GM19455 (cell line): Measurements from ENCODE around the gene GNL3.
"Not testable (repeated sequence)": the region's sequence is repeated elsewhere in the genome, so short reads cannot be mapped to it uniquely, and the experiment has no call there.

Experiments
- ATAC-seq: cut with Tn5 transposase; IDR thresholded peaks from one replicate; pipeline ENCODE4 v1.9.1; 2021; ENCODE audit not compliant: unreplicated experiment

GNL3 gene

DNA sequence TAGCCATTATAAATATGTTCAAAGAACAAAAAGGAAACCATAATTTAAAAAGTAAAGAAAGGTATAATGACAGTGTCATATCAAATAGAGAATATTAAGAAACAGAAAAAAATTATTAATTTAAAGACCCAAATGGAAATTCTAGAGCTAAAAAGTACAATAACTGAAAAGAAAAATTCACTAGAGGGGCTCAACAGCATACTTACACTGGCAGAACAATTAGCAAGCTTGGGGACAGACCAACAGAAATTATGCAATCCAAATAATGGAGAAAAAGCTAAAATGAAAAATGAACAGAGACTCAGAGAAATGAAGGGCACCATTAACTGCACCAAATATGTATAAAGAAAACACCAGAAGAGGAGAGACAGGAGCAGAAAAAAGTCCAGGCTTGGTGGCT is 33.8 kb downstream of the GNL3 start:
- no peak for ATAC-seq

DNA sequence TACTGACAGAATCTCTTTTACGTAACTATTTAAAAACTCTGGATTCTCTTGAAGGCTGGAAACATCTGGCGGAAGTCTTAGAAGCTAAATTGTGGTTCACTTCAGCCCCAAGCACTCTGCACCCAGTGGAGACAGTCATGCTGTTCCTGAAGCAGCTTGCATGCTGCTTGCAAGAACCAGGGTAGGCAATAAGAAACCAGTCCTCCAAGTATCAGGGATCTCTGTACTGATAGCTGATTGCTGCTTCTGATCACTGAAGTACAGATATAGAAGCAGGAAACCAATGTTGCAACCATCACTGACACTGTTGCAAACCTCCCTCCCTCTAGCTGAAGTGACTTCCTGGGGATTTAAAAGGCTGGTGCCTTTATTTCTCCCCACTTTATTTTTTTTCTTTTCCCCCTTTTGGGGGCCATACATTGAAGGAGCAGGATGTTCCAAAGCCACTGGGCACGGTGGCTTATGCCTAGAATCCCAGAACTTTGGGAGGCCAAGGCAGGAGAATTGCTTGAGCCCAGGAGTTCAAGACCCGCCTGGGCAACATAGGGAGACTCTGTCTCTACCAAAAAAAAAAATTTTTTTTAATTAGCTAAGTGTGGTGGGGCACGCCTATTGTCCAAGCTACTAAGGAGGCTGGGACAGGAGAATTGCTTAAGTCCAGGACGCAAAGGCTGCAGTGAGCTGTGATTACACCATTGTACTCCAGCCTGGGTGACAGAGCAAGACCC is 35.3 kb downstream of the GNL3 start:
- no peak for ATAC-seq

DNA sequence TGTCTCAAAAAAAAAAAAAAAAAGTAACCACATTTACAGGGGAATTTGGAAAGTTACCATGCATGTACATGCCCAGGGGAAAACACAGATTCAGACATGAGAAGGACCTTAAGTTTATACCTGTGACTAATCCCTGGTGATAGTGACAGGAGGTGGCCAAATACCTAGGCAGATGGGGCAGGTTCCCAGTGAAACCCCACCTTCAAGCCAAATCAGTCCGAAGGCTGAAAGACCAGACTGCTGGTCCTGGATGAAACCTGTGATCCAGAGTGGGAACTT is 35.8 kb downstream of the GNL3 start:
- no peak for ATAC-seq

DNA sequence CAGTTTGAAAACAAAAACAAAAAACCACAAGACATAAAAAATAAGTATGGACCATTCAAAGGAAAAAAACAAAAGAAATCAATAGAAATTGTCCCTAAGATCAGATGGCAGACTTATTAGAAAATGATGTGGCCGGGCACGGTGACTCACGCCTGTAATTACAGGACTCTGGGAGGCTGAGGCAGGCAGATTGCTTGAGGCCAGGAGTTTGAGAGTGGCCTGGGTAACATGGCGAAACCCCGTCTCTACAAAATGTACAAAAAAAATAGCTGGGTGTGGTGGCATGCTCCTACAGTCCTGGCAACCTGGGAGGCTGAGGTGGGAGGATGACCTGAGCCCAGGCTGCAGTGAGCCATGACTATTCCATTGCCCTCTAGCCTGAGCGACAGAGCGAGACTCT is 36.7 kb downstream of the GNL3 start:
- no peak for ATAC-seq

DNA sequence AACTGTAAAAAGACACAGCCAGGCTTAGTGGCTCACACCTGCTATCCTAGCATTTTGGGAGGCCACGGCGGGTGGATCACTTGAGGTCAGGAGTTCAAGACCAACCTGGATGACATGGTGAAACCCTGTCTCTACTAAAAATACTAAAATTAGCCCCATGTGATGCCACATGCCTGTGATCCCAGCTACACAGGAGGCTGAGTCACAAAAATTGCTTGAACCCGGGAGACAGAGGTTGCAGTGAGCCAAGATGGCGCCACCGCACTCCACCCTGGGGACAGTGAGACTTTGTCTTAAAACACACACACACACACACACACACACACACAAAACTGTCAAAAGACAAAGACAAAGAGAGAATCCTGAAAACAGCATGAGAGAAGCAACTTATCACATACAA is 38.1 kb downstream of the GNL3 start:
- ATAC-seq, result no peak

DNA sequence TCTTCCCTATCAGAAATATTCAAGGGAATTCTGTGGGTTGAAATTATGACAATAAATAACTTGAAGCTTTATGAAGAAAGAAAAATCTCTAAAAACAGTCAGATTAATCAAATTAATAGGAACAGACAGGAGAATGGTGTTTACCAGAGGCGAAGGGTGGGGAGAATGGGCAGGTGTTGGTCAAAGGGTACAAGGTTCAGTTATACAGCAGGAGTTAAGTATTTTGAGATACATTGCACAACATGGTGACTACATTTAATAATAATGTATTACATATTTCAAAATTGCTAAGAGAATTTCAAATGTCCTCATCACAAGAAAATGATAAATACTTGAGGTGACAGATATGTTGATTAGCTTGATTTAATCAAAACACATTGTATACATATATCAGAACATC is 38.7 kb downstream of the GNL3 start:
- no peak for ATAC-seq

DNA sequence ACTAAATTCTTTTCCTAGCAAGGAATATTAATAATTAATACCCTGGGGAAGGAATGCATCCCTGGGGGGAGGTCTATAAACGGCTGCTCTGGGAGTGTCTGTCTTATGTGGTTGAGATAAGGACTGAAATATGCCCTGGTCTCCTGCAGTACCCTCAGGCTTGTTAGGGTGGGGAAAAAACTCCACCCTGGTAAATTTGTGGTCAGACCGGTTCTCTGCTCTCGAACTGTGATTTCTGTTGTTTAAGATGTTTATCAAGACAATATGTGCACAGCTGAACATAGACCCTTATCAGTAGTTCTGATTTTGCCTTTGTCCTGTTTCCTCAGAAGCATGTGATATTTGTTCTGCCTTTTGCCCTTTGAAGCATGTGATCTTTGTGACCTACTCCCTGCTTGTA is 42.9 kb downstream of the GNL3 start:
- ATAC-seq, result not testable (repeated sequence)

DNA sequence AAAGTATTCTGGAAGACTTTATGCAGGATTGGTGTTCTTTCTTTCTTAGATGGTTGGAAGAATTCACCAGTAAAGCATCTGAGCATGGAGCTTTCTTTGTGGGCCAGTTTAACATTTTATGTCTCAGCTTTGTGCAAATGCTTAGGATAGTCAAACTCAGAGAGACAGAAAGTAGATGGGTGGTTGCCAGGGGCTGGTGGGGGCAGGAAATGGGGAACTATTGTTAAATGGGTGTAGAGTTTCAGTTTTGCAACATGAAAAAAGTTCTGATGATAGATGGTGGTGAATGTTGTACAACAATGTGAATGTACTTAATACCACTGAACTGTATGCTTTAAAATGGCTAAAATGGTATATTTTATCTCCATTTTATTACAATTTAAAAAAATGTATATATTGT is 44.8 kb downstream of the GNL3 start:
- ATAC-seq, result no peak

DNA sequence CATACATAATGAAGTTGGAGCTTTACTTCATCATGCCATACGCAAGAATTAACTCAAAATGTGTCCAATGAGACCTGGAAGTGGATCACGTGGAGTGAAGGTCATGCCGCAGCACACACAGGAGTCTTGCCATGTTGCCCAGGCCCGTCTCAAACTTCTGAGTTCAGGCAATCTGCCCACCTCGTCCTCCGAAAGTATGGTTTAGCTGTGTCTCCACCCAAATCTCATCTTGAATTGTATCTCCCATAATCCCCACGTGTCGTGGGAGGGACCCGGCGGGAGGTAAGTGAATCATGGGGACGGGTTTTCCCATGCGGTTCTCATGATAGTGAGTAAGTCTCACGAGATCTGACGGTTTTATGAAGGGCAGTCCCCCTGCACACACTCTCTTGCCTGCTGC is 45.8 kb downstream of the GNL3 start:
- no peak for ATAC-seq

DNA sequence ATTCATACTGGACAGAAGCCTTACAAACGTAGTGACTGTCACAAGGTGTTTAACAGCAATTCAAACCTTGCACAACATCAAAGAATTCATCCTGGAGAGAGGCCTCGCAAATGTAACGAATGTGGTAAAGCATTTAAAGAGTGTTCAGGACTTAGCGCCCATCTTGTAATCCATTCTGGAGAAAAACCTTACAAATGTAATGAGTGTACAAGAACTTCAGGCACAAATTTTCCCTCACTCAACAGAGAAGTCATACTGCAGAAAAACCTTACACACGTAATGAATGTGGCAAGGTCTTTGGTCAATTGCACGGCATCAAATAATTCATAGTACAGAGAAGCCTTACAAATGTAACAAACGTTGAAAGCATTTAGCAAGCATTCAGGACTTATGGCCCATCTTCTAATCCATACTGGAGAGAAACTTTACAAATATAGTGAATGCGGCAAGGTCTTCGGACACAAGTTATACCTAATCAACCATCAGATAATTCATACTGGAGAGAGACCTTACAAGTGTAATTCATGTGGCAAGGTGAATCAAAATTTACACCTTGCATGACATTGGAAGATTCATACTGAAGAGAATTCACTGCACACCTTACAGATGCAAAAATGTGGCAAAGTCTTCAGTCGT is 47.5 kb downstream of the GNL3 start:
- no peak for ATAC-seq

DNA sequence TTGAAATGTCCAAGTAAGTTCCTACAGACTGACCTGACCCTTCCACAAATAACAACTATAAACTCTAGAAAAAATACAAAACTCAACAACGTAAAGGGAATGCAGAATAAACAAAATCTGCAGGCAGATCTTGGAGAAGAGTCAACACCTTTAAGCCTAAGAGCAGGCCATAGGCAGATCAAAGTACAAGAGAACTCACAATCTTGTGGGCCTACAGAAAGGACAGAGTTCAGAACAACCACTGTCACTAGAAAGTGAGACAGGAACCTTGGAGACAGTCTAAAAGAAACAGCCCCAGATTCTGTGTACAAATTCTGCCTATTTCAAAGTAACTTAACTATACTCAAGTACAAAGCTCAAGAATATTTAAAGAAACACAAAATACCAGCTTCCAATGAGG is 53.9 kb downstream of the GNL3 start:
- ATAC-seq, result no peak

DNA sequence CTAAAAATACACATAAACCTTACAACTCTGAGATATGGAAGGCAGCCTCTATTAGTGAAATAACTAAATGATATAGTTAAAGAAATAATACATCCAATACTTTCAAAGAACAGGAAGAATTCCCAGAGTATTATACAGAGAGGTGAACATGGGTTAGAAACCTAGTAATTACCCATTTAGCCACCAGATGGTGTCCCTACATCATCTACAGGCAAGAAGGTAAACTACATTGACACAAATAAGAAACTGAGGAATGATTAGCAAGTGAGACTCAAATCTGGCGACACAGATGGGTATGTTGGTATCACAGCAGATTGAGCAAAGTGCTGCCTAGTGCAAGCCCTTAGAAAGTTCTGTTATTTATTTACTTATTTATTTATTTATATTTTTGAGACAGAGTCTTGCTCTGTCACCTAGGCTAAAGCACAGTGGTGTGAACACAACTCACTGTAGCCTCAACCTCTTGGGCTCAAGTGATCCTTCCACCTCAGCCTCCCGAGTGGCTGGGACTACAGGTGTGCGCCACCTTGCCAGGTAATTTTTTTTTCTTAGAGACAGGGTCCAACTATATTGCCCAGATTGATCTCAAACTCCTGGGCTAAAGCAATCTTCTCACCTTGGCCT is 56.7 kb downstream of the GNL3 start:
- no peak for ATAC-seq

DNA sequence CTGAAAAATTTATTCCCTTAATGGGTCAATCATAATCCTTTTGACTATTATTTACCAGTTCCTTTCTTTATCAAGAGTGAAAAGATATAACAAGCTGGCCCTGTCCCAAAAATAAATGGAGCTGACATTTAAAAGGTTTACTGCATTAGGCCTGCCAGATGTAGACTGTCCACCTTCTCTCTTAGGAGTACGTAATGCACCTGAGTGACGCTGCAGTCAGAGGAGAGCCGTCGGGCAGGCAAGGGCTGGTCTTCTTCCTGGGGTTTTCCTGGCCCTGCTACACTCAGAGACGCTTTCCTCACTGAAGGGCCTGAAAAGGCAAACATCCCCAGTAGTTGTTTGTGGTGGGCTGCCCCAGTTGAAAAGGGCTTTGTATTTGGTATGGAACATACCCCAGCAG is 57.3 kb downstream of the GNL3 start:
- ATAC-seq, result no peak

DNA sequence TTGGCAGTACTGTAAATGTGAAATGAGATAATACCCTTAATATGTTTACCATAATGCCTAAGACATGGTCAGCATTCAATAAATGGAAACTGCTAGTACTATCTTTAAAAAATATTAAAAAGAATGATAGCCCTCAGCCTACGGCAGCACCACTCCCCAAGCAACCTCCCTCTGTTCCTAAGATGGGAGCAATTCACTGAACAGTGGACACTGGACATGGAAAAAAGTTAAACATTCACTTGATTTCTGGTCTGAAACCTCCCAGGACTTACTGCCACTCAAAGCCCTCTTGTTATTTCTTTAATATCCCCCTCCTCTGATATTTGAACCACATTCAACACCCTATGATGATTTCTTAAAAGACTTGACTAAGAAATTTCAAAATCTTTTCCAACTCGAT is 57.9 kb downstream of the GNL3 start:
- ATAC-seq, result no peak
